Measurements from ENCODE around the gene TRAK1.

TRAK1 gene

GRCh38 chr3:42161050-42161935, 70.1 kb downstream of the TRAK1 start:
- no peak for DNase-seq (ENCODE audit: low read depth)
- TF ChIP-seq CTCF (IDR thresholded peaks at IDR 0.05; ENCODE audit: control insufficient read depth, insufficient read depth, low read depth, low read length, missing control alignments) = no peak
- H3K4me3 ChIP-seq (ENCODE audit: control insufficient read depth, low read depth, low read length) = no peak overlapping the region

DNA sequence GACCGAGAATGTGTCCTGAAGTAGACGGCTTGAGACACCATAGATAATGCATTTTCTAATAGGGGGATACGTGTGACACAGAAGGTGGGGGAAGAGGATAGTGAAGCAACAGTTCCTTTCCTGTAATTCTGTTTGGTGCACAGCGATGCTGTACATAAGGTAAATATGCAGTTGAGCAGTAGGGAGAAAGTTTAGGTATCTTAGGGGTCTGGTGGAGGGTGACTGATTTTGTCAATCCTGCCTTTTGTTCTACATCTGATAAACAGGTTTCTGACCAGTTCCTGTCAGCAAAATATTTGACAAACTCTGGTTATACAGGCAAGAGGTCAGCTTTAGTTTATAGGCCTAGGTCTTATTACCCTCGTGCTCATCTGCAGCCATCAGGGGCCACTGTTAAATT, 71.3 kb downstream of the TRAK1 start:
- no peak for TF ChIP-seq CTCF (IDR thresholded peaks at IDR 0.05; ENCODE audit: control insufficient read depth, insufficient read depth, low read depth, low read length, missing control alignments)
- H3K4me3 ChIP-seq (ENCODE audit: control insufficient read depth, low read depth, low read length) = no peak overlapping the region
- no peak for DNase-seq (ENCODE audit: low read depth)

DNA sequence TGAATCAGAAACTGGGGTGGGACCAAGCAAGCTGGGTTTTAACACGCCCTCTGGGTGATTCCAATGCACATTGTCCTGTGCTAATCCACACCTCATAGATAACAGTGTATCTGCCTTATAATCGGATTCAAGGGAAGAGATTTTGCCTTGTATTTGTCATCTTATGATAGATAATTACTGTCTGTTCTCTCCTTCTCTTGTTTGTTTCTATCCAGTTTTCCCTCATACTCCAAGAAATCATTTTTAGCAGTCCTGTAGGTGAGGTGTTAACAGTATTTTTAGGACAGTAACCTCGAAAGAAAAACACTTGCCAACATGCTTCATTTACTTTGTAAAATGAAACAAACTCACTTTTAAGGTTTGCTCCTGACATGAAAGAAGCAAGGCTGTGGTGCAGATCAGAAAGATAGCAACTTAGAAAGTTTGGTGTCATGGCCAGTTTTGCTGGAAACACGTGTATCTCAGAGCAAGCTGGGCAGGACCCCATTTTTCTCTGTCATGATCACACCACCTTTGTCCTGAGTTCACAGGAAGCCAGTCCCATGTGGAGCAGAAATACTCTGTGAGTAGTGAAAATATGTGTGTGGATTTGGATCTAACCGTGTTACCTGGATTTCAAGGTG, 72.6 kb downstream of the TRAK1 start:
- no peak for DNase-seq (ENCODE audit: low read depth)
- H3K4me3 ChIP-seq (ENCODE audit: control insufficient read depth, low read depth, low read length) = no peak overlapping the region
- no peak for TF ChIP-seq CTCF (IDR thresholded peaks at IDR 0.05; ENCODE audit: control insufficient read depth, insufficient read depth, low read depth, low read length, missing control alignments)

GRCh38 chr3:42164656-42165055, 73.5 kb downstream of the TRAK1 start:
- H3K4me3 ChIP-seq (ENCODE audit: control insufficient read depth, low read depth, low read length) = no peak overlapping the region
- no peak for DNase-seq (ENCODE audit: low read depth)

DNA sequence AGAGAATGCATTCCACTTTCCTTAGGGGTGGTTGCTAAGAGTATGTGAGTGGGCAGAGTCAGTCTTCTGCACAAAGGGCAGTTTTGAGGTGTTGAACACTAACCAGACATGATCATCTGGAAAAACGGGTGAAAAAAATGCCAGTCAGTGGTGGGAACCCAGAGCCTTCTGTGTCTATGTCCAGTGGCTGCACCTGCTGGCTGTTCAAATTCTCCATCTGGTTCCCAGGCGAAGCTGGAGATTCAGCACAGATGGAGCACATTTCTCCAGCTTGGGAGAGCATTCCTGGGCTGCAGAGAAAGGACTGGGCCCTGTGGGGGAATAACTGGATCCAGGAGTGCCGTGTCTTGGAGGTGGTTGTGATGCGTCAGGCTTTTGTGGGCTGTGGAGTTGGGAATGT, 74.1 kb downstream of the TRAK1 start:
- no peak for DNase-seq (ENCODE audit: low read depth)
- H3K4me3 ChIP-seq (ENCODE audit: control insufficient read depth, low read depth, low read length) = no peak overlapping the region
- no peak for TF ChIP-seq CTCF (IDR thresholded peaks at IDR 0.05; ENCODE audit: control insufficient read depth, insufficient read depth, low read depth, low read length, missing control alignments)

More at GRCh38 chr3:42164656-42165055, 73.5 kb downstream of the TRAK1 start:
- TF ChIP-seq CTCF (IDR thresholded peaks at IDR 0.05; ENCODE audit: control insufficient read depth, insufficient read depth, low read depth, low read length, missing control alignments) = no peak

GRCh38 chr3:42166214-42166613, 75.1 kb downstream of the TRAK1 start:
- TF ChIP-seq CTCF (IDR thresholded peaks at IDR 0.05; ENCODE audit: control insufficient read depth, insufficient read depth, low read depth, low read length, missing control alignments) = no peak
- no peak overlapping the region for H3K4me3 ChIP-seq (ENCODE audit: control insufficient read depth, low read depth, low read length)
- no peak for DNase-seq (ENCODE audit: low read depth)
